B cell (primary cell): ENCODE measurements around the gene ADARB2.

ENCODE experiments used
- EZH2 ChIP-seq: IDR thresholded peaks from 2 replicates; pipeline ENCODE4 v1.6.1; 2012; ENCODE audit warnings: borderline replicate concordance, low read depth, mild to moderate bottlenecking, moderate library complexity, low read length; ENCODE audit not compliant: insufficient read depth, poor library complexity, severe bottlenecking
- TF ChIP-seq, protein P1 (sequence below): fragments of 200-600 bp; IDR thresholded peaks from one replicate; pipeline ENCODE4 v1.8.0; 2022; ENCODE audit warnings: antibody characterized with exemption, mild to moderate bottlenecking

- TF ChIP-seq, protein P1, sequence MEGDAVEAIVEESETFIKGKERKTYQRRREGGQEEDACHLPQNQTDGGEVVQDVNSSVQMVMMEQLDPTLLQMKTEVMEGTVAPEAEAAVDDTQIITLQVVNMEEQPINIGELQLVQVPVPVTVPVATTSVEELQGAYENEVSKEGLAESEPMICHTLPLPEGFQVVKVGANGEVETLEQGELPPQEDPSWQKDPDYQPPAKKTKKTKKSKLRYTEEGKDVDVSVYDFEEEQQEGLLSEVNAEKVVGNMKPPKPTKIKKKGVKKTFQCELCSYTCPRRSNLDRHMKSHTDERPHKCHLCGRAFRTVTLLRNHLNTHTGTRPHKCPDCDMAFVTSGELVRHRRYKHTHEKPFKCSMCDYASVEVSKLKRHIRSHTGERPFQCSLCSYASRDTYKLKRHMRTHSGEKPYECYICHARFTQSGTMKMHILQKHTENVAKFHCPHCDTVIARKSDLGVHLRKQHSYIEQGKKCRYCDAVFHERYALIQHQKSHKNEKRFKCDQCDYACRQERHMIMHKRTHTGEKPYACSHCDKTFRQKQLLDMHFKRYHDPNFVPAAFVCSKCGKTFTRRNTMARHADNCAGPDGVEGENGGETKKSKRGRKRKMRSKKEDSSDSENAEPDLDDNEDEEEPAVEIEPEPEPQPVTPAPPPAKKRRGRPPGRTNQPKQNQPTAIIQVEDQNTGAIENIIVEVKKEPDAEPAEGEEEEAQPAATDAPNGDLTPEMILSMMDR, result no peak
- TF ChIP-seq EZH2, result no peak
These were observed 347.1 kb downstream of the ADARB2 start for GRCh38 chr10:1390200-1390599.
